Measurements from ENCODE around the gene GINS3. TPM values are rescaled to one million over a fixed set of nuclear protein-coding genes. Genes with fewer than 3 reads are reported as not detected.

The GINS3 gene
- total RNA-seq, 1 experiment from 2014 or later = 4.2 TPM

DNA sequence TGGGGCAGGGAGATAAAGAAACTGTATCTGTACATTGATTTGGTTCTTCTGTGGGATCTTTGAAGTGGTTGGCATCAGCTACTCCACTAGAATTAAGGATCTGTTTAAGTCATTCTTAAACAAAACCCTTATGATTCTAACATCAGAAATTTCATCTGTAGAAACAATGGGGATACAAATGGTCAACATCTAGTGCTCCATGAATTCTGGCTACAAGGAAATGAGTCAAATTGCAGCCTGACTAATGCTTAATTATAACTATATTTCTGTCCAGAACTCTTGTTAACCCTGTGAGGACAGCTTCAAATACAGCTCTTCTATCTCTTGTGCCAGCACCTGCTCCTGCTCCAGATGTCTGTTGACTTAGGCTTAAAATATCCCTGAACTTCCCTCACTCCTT is 13.9 kb upstream of the GINS3 start:
- Mint-ChIP-seq H3K4me3 (ENCODE audit: unreplicated experiment) (no peak overlapping the region), H3K36me3 (ENCODE audit: insufficient read depth, unreplicated experiment) (no peaks in the 10 kb centered on the region), H3K4me1 (ENCODE audit: insufficient read depth, unreplicated experiment) (no peaks in the 10 kb centered on the region), H3K9me3 (ENCODE audit: unreplicated experiment) (no peaks in the 10 kb centered on the region), H3K27me3 (ENCODE audit: insufficient read depth, unreplicated experiment) (peaks cover 13% of the 10 kb centered on the region), H3K27ac (ENCODE audit: low read depth, unreplicated experiment) (no peak overlapping the region)
- intact Hi-C loops (cut with micrococcal nuclease) = no loop called here
- CTCF ChIA-PET = no interaction called here
- TF ChIP-seq, protein P1, sequence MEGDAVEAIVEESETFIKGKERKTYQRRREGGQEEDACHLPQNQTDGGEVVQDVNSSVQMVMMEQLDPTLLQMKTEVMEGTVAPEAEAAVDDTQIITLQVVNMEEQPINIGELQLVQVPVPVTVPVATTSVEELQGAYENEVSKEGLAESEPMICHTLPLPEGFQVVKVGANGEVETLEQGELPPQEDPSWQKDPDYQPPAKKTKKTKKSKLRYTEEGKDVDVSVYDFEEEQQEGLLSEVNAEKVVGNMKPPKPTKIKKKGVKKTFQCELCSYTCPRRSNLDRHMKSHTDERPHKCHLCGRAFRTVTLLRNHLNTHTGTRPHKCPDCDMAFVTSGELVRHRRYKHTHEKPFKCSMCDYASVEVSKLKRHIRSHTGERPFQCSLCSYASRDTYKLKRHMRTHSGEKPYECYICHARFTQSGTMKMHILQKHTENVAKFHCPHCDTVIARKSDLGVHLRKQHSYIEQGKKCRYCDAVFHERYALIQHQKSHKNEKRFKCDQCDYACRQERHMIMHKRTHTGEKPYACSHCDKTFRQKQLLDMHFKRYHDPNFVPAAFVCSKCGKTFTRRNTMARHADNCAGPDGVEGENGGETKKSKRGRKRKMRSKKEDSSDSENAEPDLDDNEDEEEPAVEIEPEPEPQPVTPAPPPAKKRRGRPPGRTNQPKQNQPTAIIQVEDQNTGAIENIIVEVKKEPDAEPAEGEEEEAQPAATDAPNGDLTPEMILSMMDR (IDR thresholded peaks at IDR 0.05; ENCODE audit: unreplicated experiment) = no peak
- POLR2A ChIA-PET = interaction anchor here (0.6 kb wide), 1 partner anchor 369 kb away, joined by 3 read pairs; no protein-coding TSS in a partner anchor
- no peak for DNase-seq (ENCODE audit: unreplicated experiment)
- BruUV-seq (replicated peaks) = no TSS peak

DNA sequence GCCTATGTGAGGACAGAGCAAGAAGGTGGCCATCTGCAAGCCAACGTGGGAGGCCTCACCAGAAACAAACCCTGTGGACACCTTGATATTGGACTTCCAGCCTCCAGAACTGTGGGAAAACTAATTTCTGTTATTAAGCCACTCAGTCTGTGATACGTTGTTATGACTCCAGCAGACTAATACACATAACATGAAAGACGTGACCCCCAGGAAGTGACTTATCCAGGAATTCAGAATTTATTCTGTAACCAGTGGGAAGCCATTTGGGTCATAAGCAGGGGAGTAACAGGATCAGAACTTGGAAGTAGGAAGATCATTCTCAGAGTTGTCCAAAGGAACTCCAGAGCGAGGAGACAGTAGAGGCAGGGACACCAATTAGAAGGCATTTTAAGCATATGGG is 12.5 kb upstream of the GINS3 start:
- POLR2A ChIA-PET = no interaction called here
- Mint-ChIP-seq H3K9me3 (ENCODE audit: unreplicated experiment) (no peaks in the 10 kb centered on the region), H3K27me3 (ENCODE audit: insufficient read depth, unreplicated experiment) (no peaks in the 10 kb centered on the region), H3K4me3 (ENCODE audit: unreplicated experiment) (no peak overlapping the region), H3K36me3 (ENCODE audit: insufficient read depth, unreplicated experiment) (no peaks in the 10 kb centered on the region), H3K4me1 (ENCODE audit: insufficient read depth, unreplicated experiment) (no peaks in the 10 kb centered on the region), H3K27ac (ENCODE audit: low read depth, unreplicated experiment) (no peak overlapping the region)
- no TSS peak for BruUV-seq (replicated peaks)
- CTCF ChIA-PET = no interaction called here
- DNase-seq (ENCODE audit: unreplicated experiment) = no peak
- TF ChIP-seq, protein P1 (IDR thresholded peaks at IDR 0.05; ENCODE audit: unreplicated experiment) = no peak
- intact Hi-C loops (cut with micrococcal nuclease) = no loop called here

DNA sequence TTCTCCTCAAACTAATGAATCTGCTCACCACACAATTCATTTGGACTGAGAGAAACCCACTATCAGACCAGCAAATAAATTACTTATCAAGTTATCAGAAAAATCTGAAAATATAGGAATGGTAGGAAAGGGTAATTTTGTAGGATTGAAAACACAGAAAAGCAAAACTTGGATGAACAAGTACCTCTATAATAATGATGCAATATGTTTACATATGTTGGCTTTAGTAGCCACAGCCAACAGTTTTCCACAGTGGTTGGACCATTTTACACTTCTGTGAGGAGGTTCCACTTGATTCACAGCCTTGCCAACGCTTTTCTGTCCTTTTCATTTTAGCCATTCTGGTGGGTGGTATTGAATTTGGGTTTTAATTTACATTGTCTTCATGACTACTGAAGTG is 10.6 kb upstream of the GINS3 start:
- Mint-ChIP-seq H3K36me3 (ENCODE audit: insufficient read depth, unreplicated experiment) (no peaks in the 10 kb centered on the region), H3K27me3 (ENCODE audit: insufficient read depth, unreplicated experiment) (no peaks in the 10 kb centered on the region), H3K9me3 (ENCODE audit: unreplicated experiment) (no peaks in the 10 kb centered on the region), H3K27ac (ENCODE audit: low read depth, unreplicated experiment) (no peak overlapping the region), H3K4me3 (ENCODE audit: unreplicated experiment) (no peak overlapping the region), H3K4me1 (ENCODE audit: insufficient read depth, unreplicated experiment) (no peaks in the 10 kb centered on the region)
- TF ChIP-seq, protein P1 (IDR thresholded peaks at IDR 0.05; ENCODE audit: unreplicated experiment) = no peak
- BruUV-seq (replicated peaks) = no TSS peak
- ChIA-PET POLR2A (no interaction called here), CTCF (no interaction called here)
- no peak for DNase-seq (ENCODE audit: unreplicated experiment)
- intact Hi-C loops (cut with micrococcal nuclease) = no loop called here

DNA sequence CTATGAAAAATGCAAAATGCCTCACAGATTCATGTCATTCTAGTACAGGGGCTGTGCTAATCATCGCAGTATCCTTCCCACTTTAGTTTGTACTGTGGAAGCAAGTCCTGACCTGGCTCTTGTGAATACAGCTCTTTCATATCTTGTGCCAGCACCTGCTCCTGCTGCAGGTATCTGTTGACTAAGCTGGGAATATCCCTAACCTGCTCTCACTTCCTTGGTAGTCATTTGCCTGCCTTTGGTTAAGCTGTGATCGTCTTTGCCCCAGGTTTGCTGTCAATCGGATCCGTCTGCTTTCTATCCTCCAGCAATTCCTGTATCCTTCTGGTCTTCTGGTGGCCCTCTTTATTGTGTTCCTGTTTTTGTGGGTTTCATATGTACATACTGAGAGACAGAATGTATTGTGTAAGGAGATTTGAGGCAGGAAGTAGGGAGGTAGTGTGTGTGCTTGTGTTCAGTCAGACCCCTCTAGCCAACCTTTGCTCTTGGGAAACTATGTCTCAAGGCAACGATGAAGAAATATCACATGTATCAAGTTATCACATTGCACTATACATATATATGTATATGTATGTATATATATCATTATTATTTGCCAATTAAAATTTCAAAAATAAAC is 7.7 kb upstream of the GINS3 start:
- CTCF ChIA-PET = interaction anchor here (1.4 kb wide), 1 partner anchor 38 kb away, joined by 4 read pairs; no protein-coding TSS in a partner anchor
- BruUV-seq (replicated peaks) = no TSS peak
- Mint-ChIP-seq H3K9me3 (ENCODE audit: unreplicated experiment) (no peaks in the 10 kb centered on the region), H3K4me3 (ENCODE audit: unreplicated experiment) (no peak overlapping the region), H3K4me1 (ENCODE audit: insufficient read depth, unreplicated experiment) (no peaks in the 10 kb centered on the region), H3K27ac (ENCODE audit: low read depth, unreplicated experiment) (no peak overlapping the region), H3K27me3 (ENCODE audit: insufficient read depth, unreplicated experiment) (no peaks in the 10 kb centered on the region), H3K36me3 (ENCODE audit: insufficient read depth, unreplicated experiment) (no peaks in the 10 kb centered on the region)
- TF ChIP-seq, protein P1 (IDR thresholded peaks at IDR 0.05; ENCODE audit: unreplicated experiment) = no peak
- peak; percentile 13 for DNase-seq (ENCODE audit: unreplicated experiment)
- POLR2A ChIA-PET = interaction anchor here (0.9 kb wide), 1 partner anchor 8 kb away, joined by 6 read pairs; the partner anchor contains the start of gene GINS3
- intact Hi-C loops (cut with micrococcal nuclease) = no loop called here
